ENCODE measurements around the gene PKN1. TPM values are rescaled to one million over a fixed set of nuclear protein-coding genes. Genes with fewer than 3 reads are reported as not detected.
A peak's percentile ranks its signal among the peaks of the same experiment; 100 is the strongest.

PKN1 gene
- total RNA-seq, 3 donors from 2014 or later (not counting 1 experiment from before 2014, with no cell fraction given): 323 to 351 (median 350) TPM

DNA sequence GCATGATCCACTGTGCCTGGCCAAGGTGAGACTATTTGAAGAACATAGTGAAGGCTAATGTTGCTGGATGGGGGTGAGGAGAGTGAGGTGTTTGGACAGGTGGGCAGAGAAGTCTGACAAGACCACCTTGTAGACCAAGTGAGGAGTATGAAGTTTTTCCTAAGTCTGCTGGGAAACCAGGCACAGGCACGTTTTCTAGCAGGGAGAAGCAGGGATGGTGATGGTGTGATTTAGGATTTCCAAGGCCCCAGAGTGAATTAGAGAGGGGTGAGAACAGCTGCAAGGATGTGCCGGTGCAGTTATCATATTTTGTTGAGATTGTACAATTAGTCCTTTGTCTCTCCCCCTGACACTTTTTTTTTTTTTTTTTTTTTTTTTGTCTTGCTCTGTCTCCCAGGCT lies 5.6 kb upstream of the PKN1 start:
- H3K27me3 ChIP-seq (ENCODE audit: control insufficient read depth, insufficient read depth, low read length): no peaks in the 10 kb centered on the region
- TF ChIP-seq, protein P1, sequence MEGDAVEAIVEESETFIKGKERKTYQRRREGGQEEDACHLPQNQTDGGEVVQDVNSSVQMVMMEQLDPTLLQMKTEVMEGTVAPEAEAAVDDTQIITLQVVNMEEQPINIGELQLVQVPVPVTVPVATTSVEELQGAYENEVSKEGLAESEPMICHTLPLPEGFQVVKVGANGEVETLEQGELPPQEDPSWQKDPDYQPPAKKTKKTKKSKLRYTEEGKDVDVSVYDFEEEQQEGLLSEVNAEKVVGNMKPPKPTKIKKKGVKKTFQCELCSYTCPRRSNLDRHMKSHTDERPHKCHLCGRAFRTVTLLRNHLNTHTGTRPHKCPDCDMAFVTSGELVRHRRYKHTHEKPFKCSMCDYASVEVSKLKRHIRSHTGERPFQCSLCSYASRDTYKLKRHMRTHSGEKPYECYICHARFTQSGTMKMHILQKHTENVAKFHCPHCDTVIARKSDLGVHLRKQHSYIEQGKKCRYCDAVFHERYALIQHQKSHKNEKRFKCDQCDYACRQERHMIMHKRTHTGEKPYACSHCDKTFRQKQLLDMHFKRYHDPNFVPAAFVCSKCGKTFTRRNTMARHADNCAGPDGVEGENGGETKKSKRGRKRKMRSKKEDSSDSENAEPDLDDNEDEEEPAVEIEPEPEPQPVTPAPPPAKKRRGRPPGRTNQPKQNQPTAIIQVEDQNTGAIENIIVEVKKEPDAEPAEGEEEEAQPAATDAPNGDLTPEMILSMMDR (IDR thresholded peaks at IDR 0.05): no peak
- Mint-ChIP-seq H3K4me3 (no peak overlapping the region), H3K9me3 (no peaks in the 10 kb centered on the region), H3K36me3 (no peaks in the 10 kb centered on the region), H3K27me3 (ENCODE audit: low read depth in 2 of 2) (no peaks in the 10 kb centered on the region), H3K27ac (peak overlapping the region in 1 of 2 donors; percentile 55), H3K4me1 (peaks cover 9 to 15% of the 10 kb centered on the region in 2 donors)
- intact Hi-C loops (cut with micrococcal nuclease): no loop called here
- H3K4me3 ChIP-seq (ENCODE audit: low read length): no peak overlapping the region
- ATAC-seq (no peak), DNase-seq (no peak)
- peaks cover 11% of the 10 kb centered on the region for H3K4me1 ChIP-seq (ENCODE audit: control insufficient read depth, insufficient read depth, low read length)
- no peaks in the 10 kb centered on the region for H3K36me3 ChIP-seq (ENCODE audit: control insufficient read depth, insufficient read depth, low read length)
- H3K9me3 ChIP-seq (ENCODE audit: control insufficient read depth, insufficient read depth, low read length): no peaks in the 10 kb centered on the region
- H3K27ac ChIP-seq (ENCODE audit: low read length): no peak overlapping the region
- 76% methylated on average over 2 of the region's 2 CpGs for WGBS (ENCODE audit: insufficient coverage)

DNA sequence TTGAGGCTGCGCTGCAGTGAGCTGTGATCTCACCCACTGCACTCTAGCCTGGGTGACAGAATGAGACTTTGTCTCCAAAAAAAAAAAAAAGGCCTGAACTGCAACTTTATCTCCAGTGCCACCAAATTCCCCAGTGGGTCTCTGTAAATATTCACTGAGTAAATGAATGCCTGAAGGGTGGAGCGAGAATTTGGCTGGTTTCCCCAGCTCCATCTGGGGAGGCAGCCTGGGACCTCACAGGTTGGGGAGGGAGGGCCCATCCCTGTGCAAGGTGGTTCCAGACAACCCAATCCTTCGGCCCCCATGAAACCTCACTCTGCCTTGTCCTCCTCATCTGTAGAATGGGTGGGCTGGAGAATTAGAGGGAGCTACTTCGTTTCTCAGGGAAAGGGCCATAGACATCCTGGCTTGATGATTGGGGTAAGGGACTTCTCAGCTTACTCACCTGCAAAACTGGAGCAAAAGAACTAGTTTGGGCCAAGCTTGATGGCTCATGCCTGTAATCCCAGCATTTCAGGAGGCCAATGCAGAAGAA lies 4.2 kb upstream of the PKN1 start:
- Histone ChIP-seq H3K9me3 (ENCODE audit: control insufficient read depth, insufficient read depth, low read length) (no peaks in the 10 kb centered on the region), H3K4me1 (ENCODE audit: control insufficient read depth, insufficient read depth, low read length) (peaks cover 21% of the 10 kb centered on the region), H3K36me3 (ENCODE audit: control insufficient read depth, insufficient read depth, low read length) (no peaks in the 10 kb centered on the region), H3K4me3 (ENCODE audit: low read length) (no peak overlapping the region), H3K27ac (ENCODE audit: low read length) (no peak overlapping the region), H3K27me3 (ENCODE audit: control insufficient read depth, insufficient read depth, low read length) (no peaks in the 10 kb centered on the region)
- intact Hi-C loops (cut with micrococcal nuclease): no loop called here
- 94% methylated on average over 4 of the region's 4 CpGs for WGBS (ENCODE audit: insufficient coverage)
- Mint-ChIP-seq H3K27me3 (ENCODE audit: low read depth in 2 of 2) (no peaks in the 10 kb centered on the region), H3K27ac (no peak overlapping the region), H3K4me3 (no peak overlapping the region), H3K36me3 (no peaks in the 10 kb centered on the region), H3K4me1 (peaks cover 11 to 20% of the 10 kb centered on the region in 2 donors), H3K9me3 (no peaks in the 10 kb centered on the region)
- ATAC-seq: no peak
- TF ChIP-seq, protein P1 (IDR thresholded peaks at IDR 0.05): no peak
- no peak for DNase-seq

DNA sequence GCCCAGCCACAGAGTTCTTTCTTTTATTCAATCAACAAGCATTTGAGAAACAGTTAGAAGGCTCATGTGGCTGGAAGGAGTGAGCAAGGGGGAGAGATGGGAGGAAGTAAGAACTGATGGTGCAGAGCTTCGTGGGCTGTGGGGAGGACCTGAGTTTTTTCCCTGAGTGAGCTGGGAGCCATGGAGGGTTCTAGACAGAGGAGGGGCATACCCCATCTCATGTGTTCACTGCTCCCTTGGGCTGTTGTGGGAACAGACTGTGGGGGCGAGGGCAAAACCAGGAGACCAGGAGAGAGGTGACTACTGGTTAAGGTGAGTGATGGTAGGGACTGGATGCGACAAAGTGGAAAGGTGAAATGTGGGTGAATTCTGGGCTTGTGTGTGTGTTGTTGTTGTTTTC lies 2.4 kb upstream of the PKN1 start:
- H3K27ac ChIP-seq (ENCODE audit: low read length): no peak overlapping the region
- no peaks in the 10 kb centered on the region for H3K27me3 Mint-ChIP-seq (ENCODE audit: low read depth in 2 of 2)
- intact Hi-C loops (cut with micrococcal nuclease): no loop called here
- no peak overlapping the region for H3K27ac Mint-ChIP-seq
- no peaks in the 10 kb centered on the region for H3K27me3 ChIP-seq (ENCODE audit: control insufficient read depth, insufficient read depth, low read length)
- peaks cover 38% of the 10 kb centered on the region for H3K4me1 ChIP-seq (ENCODE audit: control insufficient read depth, insufficient read depth, low read length)
- no peaks in the 10 kb centered on the region for H3K36me3 Mint-ChIP-seq
- peak overlapping the region; percentile 55 for H3K4me3 Mint-ChIP-seq
- WGBS (ENCODE audit: insufficient coverage): 67% methylated on average over 3 of the region's 3 CpGs
- no peak for DNase-seq
- TF ChIP-seq, protein P1 (IDR thresholded peaks at IDR 0.05): no peak
- H3K4me3 ChIP-seq (ENCODE audit: low read length): no peak overlapping the region
- no peaks in the 10 kb centered on the region for H3K9me3 Mint-ChIP-seq
- H3K4me1 Mint-ChIP-seq: peaks cover 21 to 36% of the 10 kb centered on the region in 2 donors
- no peak for ATAC-seq
- no peaks in the 10 kb centered on the region for H3K36me3 ChIP-seq (ENCODE audit: control insufficient read depth, insufficient read depth, low read length)
- no peaks in the 10 kb centered on the region for H3K9me3 ChIP-seq (ENCODE audit: control insufficient read depth, insufficient read depth, low read length)
